Endodermal cell (in vitro differentiated cells): ENCODE data around the gene PRKAA2. TPM values are rescaled to one million over a fixed set of nuclear protein-coding genes. Genes with fewer than 3 reads are reported as not detected.

Source experiments
- DNase-seq: peaks from one replicate; pipeline ENCODE4 v3.0.0-alpha.2; 2017
- H3K27ac ChIP-seq: 2 replicates; pipeline ENCODE4 v1.5.1; 2013; ENCODE audit warnings: mild to moderate bottlenecking, low read depth, low read length, moderate library complexity
- H3K27me3 ChIP-seq: 2 replicates; pipeline ENCODE4 v1.6.1; 2013; ENCODE audit warnings: mild to moderate bottlenecking, low read length, moderate library complexity; ENCODE audit not compliant: insufficient read depth, control insufficient read depth, poor library complexity, severe bottlenecking
- H3K36me3 ChIP-seq: 2 replicates; pipeline ENCODE4 v1.7.0; 2013; ENCODE audit warnings: mild to moderate bottlenecking, low read length, moderate library complexity; ENCODE audit not compliant: control insufficient read depth, insufficient read depth
- H3K4me1 ChIP-seq: one replicate; pipeline ENCODE4 v1.7.0; 2013; ENCODE audit warnings: low read length; ENCODE audit not compliant: control insufficient read depth, insufficient read depth
- H3K4me3 ChIP-seq: 2 replicates; pipeline ENCODE4 v1.5.1; 2013; ENCODE audit warnings: mild to moderate bottlenecking, low read length, moderate library complexity
- H3K9ac ChIP-seq: 2 replicates; pipeline ENCODE4 v1.6.1; 2013; ENCODE audit warnings: mild to moderate bottlenecking, low read length, moderate library complexity; ENCODE audit not compliant: poor library complexity, severe bottlenecking; ENCODE audit errors: extremely low read depth
- H3K9me3 ChIP-seq: 2 replicates; pipeline ENCODE4 v1.6.1; 2013; ENCODE audit warnings: mild to moderate bottlenecking, low read length, moderate library complexity; ENCODE audit not compliant: control insufficient read depth
- H3K27ac Mint-ChIP-seq: 2 replicates; pipeline ENCODE4 v1.8.0; 2020; ENCODE audit warnings: mixed read lengths
- H3K27me3 Mint-ChIP-seq: 2 replicates; pipeline ENCODE4 v1.8.0; 2021; ENCODE audit warnings: mild to moderate bottlenecking, mixed read lengths; ENCODE audit not compliant: insufficient read depth
- H3K36me3 Mint-ChIP-seq: 2 replicates; pipeline ENCODE4 v1.8.0; 2020; ENCODE audit warnings: low read depth, mixed read lengths
- H3K4me1 Mint-ChIP-seq: 2 replicates; pipeline ENCODE4 v1.8.0; 2020; ENCODE audit warnings: mixed read lengths
- H3K4me3 Mint-ChIP-seq: 2 replicates; pipeline ENCODE4 v1.8.0; 2020; ENCODE audit warnings: mild to moderate bottlenecking, moderate library complexity, mixed read lengths
- H3K9me3 Mint-ChIP-seq: 2 replicates; pipeline ENCODE4 v1.8.0; 2020; ENCODE audit warnings: mild to moderate bottlenecking, mixed read lengths
- CTCF ChIP-seq: fragments of 200-600 bp; sonication (generic); conservative IDR thresholded peaks from 2 replicates; pipeline ENCODE4 v1.5.0; 2021; ENCODE audit warnings: antibody characterized with exemption, mild to moderate bottlenecking
- WGBS, 2 experiments: methylation state at CpG; one replicate each; pipeline versions ENCODE4 v1.1.5 to v1.1.7; 2013; ENCODE audit warnings: missing lambda C conversion rate in 2 of 2, mixed read lengths in 1 of 2; ENCODE audit not compliant: insufficient coverage in 1 of 2, insufficient read length in 1 of 2; 5-methylcytosine and 5-hydroxymethylcytosine counted together
- total RNA-seq, 2 donors: library from RNA; stranded (reverse); fragmentation: NEBNext Ultra II Directional in 1 of 2; extraction: Animal tissue kit (Norgen Biotek cat#: 25700) in 1 of 2; gene quantifications; 2 replicates in 1 of 2; 3 replicates in 1 of 2; pipeline ENCODE4 v1.2.1, GENCODE V29; 2021

The PRKAA2 gene
- total RNA-seq, 2 donors from 2014 or later: 4.7 to 15.3 TPM

DNA sequence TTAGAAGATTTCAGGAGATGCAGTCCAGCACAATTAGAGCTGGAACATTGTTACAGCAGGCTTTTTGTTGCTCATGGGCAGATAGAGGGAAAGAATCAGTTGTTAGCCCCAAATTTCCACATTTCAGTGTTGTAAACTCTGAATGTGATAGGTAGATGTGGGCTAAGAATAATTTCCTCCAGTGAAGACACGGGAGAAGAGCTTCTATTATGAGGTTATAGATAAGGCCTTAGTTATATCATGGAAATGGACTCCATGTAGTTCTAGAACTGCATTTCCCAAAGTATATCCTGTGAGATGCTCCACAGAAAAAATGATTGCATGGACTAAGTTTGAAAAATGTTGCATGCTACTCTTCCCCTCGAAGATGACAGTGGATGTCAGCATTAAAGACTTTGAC is 64.9 kb downstream of the PRKAA2 start:
- Mint-ChIP-seq H3K9me3 (no peaks in the 10 kb centered on the region), H3K27ac (no peak overlapping the region), H3K4me1 (peaks cover 12% of the 10 kb centered on the region), H3K36me3 (peaks cover 17% of the 10 kb centered on the region), H3K27me3 (no peaks in the 10 kb centered on the region), H3K4me3 (no peak overlapping the region)
- no peak overlapping the region for H3K27ac ChIP-seq
- no peak overlapping the region for H3K9ac ChIP-seq
- peaks cover 6% of the 10 kb centered on the region for H3K36me3 ChIP-seq
- no peaks in the 10 kb centered on the region for H3K4me1 ChIP-seq
- TF ChIP-seq CTCF: no peak
- H3K4me3 ChIP-seq: no peak overlapping the region
- no peaks in the 10 kb centered on the region for H3K27me3 ChIP-seq
- no peak for DNase-seq
- 86 to 93% methylated on average over 2 of the region's 2 CpGs for WGBS, 2 experiments
- no peaks in the 10 kb centered on the region for H3K9me3 ChIP-seq

DNA sequence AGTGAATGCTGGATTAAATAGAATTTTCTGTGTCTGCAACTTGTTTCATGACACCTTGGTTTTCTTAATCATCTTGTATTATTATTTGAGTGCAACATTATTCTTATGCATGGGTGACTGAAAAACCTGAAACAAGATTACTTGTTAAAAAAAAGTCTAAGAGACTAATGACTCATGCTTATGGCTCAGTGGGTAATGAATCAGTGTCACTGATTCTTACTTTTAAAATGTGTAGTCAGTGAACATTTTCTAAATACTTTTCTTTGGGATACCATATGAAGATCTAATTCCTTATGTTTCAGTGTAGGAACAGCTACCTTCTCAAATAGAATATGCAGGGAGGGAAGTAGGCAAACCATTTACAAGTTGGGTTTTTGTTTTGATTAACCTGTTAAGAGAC is 65.5 kb downstream of the PRKAA2 start:
- no peak for TF ChIP-seq CTCF
- Mint-ChIP-seq H3K4me3 (no peak overlapping the region), H3K9me3 (no peaks in the 10 kb centered on the region), H3K4me1 (peaks cover 12% of the 10 kb centered on the region), H3K27ac (no peak overlapping the region), H3K36me3 (peaks cover 15% of the 10 kb centered on the region), H3K27me3 (no peaks in the 10 kb centered on the region)
- no peak overlapping the region for H3K9ac ChIP-seq
- peaks cover 6% of the 10 kb centered on the region for H3K36me3 ChIP-seq
- H3K27ac ChIP-seq: no peak overlapping the region
- no peaks in the 10 kb centered on the region for H3K4me1 ChIP-seq
- no peaks in the 10 kb centered on the region for H3K9me3 ChIP-seq
- DNase-seq: no peak
- no peaks in the 10 kb centered on the region for H3K27me3 ChIP-seq
- H3K4me3 ChIP-seq: no peak overlapping the region

- Histone ChIP-seq H3K27me3 (no peaks in the 10 kb centered on the region), H3K36me3 (no peaks in the 10 kb centered on the region), H3K27ac (no peak overlapping the region), H3K9ac (no peak overlapping the region), H3K4me3 (no peak overlapping the region), H3K4me1 (no peaks in the 10 kb centered on the region), H3K9me3 (no peaks in the 10 kb centered on the region)
- WGBS, 2 experiments: 86 to 100% methylated on average over 1 of the region's 1 CpG
- Mint-ChIP-seq H3K4me1 (peaks cover 12% of the 10 kb centered on the region), H3K36me3 (peaks cover 1% of the 10 kb centered on the region), H3K4me3 (no peak overlapping the region), H3K27ac (no peak overlapping the region), H3K27me3 (no peaks in the 10 kb centered on the region), H3K9me3 (no peaks in the 10 kb centered on the region)
- TF ChIP-seq CTCF: no peak
- DNase-seq: no peak
These were observed 67.0 kb downstream of the PRKAA2 start for GRCh38 chr1:56712150-56712549.
